ENCODE data around the gene SAMD14.

- TF ChIP-seq, protein P1, sequence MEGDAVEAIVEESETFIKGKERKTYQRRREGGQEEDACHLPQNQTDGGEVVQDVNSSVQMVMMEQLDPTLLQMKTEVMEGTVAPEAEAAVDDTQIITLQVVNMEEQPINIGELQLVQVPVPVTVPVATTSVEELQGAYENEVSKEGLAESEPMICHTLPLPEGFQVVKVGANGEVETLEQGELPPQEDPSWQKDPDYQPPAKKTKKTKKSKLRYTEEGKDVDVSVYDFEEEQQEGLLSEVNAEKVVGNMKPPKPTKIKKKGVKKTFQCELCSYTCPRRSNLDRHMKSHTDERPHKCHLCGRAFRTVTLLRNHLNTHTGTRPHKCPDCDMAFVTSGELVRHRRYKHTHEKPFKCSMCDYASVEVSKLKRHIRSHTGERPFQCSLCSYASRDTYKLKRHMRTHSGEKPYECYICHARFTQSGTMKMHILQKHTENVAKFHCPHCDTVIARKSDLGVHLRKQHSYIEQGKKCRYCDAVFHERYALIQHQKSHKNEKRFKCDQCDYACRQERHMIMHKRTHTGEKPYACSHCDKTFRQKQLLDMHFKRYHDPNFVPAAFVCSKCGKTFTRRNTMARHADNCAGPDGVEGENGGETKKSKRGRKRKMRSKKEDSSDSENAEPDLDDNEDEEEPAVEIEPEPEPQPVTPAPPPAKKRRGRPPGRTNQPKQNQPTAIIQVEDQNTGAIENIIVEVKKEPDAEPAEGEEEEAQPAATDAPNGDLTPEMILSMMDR (IDR thresholded peaks at IDR 0.05) = no peak
- no peak for TF ChIP-seq POLR2A (IDR thresholded peaks at IDR 0.05)
Observed at GRCh38 chr17:50171371-50172071, 41.6 kb upstream of the SAMD14 start.
